NOMO-1 (cell line): Measurements from ENCODE around the gene LSAMP.

ENCODE experiments used
- DNase-seq, 2 experiments: peaks; one replicate each; lab custom pipeline; 2025; ENCODE audit not compliant: unreplicated experiment in 2 of 2; lab: John Stamatoyannopoulos, UW

LSAMP gene

GRCh38 chr3:116367761-116368395 lies 77.4 kb downstream of the LSAMP start:
- DNase-seq = no peak

- no peak for DNase-seq
These were observed 89.2 kb downstream of the LSAMP start for GRCh38 chr3:116356056-116356455.

- DNase-seq = no peak
These were observed 90.9 kb downstream of the LSAMP start for GRCh38 chr3:116354382-116354781.

GRCh38 chr3:116350119-116350733 lies 95.1 kb downstream of the LSAMP start:
- no peak for DNase-seq

- DNase-seq = no peak
These were observed 97.1 kb downstream of the LSAMP start for GRCh38 chr3:116348216-116348615.

GRCh38 chr3:116342499-116342898 lies 102.8 kb downstream of the LSAMP start:
- DNase-seq = no peak

GRCh38 chr3:116341899-116342298 lies 103.4 kb downstream of the LSAMP start:
- DNase-seq = no peak

GRCh38 chr3:116341381-116341780 lies 103.9 kb downstream of the LSAMP start:
- no peak for DNase-seq

GRCh38 chr3:116340680-116341216 lies 104.5 kb downstream of the LSAMP start:
- no peak for DNase-seq

- no peak for DNase-seq
These were observed 105.8 kb downstream of the LSAMP start for GRCh38 chr3:116339441-116340028.

- DNase-seq = no peak
These were observed 106.6 kb downstream of the LSAMP start for GRCh38 chr3:116338713-116339112.

- DNase-seq = no peak
These were observed 108.1 kb downstream of the LSAMP start for GRCh38 chr3:116337229-116337628.

- DNase-seq = no peak
These were observed 113.9 kb downstream of the LSAMP start for GRCh38 chr3:116331380-116331779.

- no peak for DNase-seq
These were observed 122.4 kb downstream of the LSAMP start for GRCh38 chr3:116322750-116323375.

GRCh38 chr3:116318370-116318769 lies 126.9 kb downstream of the LSAMP start:
- DNase-seq = no peak

- DNase-seq = no peak
These were observed 128.5 kb downstream of the LSAMP start for GRCh38 chr3:116316771-116317170.

GRCh38 chr3:116314476-116314875 lies 130.8 kb downstream of the LSAMP start:
- no peak for DNase-seq

GRCh38 chr3:116306720-116307119 lies 138.6 kb downstream of the LSAMP start:
- no peak for DNase-seq

- DNase-seq = no peak
These were observed 139.1 kb downstream of the LSAMP start for GRCh38 chr3:116306149-116306548.

GRCh38 chr3:116302087-116302747 lies 143.1 kb downstream of the LSAMP start:
- DNase-seq = no peak

GRCh38 chr3:116301422-116301821 lies 143.9 kb downstream of the LSAMP start:
- no peak for DNase-seq
